Bone marrow (tissue), 2 donors: ENCODE measurements around the gene TSPO2.
"Not testable (repeated sequence)": the region's sequence is repeated elsewhere in the genome, so short reads cannot be mapped to it uniquely, and the experiment has no call there.

ENCODE experiments used
- DNase-seq, 2 donors: peaks; one replicate each; lab custom pipeline; 2025; lab: John Stamatoyannopoulos, UW

The TSPO2 gene, protein sequence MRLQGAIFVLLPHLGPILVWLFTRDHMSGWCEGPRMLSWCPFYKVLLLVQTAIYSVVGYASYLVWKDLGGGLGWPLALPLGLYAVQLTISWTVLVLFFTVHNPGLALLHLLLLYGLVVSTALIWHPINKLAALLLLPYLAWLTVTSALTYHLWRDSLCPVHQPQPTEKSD

DNA sequence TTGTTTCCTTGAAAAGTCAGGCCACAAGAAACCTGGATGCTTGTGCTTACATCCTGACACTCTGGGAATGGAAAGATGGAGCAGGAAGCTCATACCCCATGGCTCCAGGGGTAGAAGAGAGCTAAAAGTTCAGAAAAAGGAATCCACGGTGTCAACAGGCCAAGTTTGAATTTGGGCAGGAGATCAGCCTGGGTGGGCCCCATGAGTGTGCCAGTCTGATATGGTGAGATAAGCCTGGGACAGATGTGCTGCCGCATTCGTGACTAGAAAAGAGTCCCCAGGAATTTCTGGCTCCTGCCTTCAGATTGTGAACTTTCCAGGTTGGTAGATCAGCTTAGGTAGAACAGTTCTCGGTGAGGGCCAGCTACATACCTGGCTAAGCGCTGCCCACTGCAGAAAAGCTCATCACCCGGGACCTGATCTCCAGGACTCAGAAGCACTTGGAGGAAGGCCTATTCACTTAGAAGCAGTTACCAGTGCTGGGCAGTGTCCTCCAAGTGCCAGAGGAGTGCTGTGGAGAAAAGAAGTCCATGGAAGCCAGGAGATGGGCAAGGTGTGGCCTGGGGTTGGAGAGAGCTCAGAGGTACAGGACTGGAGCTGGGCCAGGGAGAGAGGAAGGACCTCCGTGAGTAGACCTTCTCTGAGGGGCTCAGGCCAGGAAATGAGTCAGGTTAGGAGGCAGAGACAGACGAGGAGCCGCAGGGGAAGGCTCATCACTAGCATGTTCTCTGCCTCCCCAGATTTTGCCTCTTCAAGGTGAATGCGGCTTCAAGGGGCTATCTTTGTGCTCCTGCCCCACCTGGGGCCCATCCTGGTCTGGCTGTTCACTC is at the start of gene TSPO2:
Gene TSPO2 (plus strand): TSS at position 242 of the 830 bp plus-strand sequence. CDS start 519 bp downstream, at position 761.
- DNase-seq, result no peak

DNA sequence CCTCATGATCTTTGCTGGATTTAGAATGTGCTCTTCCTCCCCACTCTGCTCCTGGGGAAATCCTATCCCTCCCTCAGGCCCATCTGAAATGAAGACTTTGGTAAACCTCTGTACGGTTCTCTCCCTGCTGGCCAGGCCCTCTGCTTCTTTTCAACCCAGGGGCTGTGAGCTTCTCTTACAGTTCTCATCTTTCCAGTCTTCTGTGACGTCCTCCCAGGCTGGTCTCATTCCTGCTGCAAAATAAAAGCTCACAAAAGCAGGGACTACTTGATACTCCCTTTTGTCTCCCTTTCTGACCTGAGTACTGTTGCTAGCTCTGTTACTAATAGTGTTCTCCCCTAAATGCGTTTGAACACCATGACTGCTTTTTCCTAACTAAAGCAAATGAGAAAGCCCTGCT is 49.5 kb upstream of the TSPO2 start:
- DNase-seq, result no peak

DNA sequence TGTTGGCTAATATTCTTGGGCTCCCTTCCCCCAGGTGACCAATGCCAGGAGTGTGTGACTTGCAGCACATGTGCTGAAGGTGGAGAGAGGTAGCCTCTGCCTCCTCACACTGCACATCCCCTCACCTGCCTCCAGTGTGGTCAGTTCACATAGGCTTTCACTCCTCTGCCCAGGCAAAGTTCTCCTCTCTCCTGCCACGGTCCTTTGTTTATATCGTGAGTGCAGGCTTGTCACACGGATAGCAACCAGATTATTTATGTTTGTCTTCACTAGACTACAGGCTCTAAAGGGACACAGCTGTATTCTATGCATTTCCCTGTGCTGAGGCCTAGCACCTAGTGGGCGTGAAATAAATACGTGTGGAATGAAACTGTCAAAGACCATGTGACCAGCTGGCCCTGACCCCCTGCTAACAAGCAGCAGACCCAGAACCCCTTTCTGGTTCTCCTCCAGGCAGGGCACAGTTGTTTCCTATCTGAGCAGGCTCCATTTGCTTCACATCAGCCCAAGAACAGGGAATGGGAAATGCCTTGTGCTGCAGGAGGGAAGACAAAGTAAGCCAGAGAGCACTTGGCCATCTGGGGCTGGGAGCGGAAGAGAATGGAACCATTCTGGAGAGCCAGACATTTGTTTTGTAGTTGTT is 45.6 kb upstream of the TSPO2 start:
- DNase-seq, result no peak

DNA sequence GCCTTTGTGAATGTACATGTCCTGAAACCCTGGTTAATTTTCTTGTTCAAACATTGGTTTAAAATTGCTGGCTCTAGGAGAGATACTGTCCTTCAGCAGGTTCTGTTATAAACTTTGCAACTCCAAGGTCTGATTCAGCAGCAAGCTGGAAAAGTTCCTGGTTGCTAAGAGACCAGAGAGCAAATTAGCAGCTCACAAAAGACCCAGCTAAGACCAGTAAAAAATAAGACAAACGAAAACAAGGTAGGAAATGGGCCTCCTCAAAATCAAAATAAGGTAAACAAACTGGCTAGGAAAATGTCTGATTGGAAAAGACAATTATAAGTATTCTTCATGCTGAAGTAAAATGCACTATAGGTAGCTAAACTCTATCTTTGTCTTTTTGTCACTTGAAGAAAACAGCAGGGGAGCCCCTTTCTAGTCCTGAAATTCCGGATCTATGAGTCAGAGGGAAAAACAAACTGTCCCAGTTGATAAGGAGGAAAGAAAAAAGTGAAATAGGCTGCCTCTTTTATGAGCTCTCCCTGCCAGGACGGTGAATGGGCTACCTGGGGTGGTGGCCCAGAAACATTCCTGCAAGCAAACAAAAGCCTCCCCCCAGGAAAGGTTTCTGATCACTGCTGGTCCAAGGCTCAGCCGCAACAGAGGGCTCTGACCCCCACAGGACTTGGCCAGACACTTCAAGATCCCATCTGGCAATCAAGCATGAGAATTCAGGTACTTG is 44.9 kb upstream of the TSPO2 start:
- DNase-seq, result no peak

DNA sequence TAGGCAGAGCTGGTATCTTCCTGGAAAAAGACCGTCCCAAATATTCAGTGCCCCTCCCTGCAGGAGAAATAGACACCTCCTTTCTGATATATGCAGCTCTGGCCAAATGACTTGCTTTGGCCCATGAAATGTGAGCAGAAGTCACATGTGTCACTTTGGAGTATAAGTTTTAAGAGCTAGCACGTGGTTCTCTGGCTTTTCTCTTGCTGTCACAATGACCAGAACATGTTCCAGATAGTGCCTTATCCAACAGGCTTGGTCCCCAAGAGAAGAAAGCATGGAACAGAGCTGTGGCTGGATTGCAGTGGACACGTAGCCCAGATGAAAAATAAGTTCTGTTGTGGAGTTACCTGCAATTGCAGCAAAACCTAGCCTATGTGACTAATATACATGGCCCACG is 43.6 kb upstream of the TSPO2 start:
- no peak for DNase-seq

DNA sequence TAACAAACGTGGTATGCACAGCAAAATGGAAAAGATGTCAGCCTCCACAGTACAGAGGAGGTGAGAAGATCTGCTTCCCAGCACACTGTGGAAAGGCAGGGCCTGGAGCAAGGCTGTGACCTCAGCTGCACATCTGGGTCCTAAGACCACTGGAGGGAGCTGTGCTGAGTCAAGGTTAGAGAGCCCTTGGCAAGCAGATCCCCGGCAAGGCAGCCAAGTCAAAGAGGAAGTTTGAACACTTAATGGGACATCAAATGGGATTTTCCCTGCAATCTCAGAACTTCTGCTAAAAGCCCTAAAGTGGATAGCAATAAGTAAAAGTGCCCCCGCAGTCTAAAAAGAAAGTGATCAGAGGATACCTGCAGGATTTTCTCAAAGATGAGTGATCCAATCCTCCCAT is 42.7 kb upstream of the TSPO2 start:
- DNase-seq, result peak; percentile 3 to 58

DNA sequence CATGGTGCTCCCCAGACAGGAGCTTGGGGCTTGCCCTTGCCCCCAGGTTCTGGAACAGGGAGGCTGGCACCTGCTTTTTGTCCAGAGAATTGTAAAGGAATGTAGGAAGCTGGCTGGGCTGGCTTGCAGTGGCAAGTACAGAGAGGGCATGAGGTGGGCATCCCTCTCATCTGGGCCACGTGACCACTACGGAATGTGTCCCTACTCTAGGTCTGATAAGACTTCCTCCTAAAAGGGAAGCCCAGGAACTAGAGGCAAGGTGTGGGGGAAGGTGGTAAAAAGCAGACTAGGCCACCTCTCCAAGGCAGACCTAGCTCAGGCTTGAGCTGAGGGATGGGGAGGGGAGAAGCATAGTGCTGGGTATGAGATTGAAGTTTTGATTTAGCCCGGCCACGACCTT is 42.0 kb upstream of the TSPO2 start:
- no peak for DNase-seq

DNA sequence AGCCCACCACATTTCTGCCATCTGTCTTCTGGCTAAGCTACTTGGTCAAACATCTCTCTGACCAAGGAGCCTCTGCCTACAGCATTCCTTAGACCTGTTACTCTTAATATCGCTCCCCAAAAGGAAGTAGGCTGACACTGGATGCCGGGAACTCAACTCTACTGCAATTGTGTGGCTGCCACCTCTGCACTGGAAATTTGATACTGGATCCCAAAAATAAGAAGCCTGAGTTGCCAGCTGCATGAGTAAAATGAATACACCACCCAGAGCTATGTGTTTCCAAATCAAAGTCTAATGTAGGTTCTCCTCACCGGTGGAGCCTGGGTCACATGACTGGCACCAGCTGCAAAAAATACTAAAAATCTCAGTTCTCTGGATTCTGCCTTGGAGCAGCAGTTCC is 40.1 kb upstream of the TSPO2 start:
- no peak for DNase-seq

DNA sequence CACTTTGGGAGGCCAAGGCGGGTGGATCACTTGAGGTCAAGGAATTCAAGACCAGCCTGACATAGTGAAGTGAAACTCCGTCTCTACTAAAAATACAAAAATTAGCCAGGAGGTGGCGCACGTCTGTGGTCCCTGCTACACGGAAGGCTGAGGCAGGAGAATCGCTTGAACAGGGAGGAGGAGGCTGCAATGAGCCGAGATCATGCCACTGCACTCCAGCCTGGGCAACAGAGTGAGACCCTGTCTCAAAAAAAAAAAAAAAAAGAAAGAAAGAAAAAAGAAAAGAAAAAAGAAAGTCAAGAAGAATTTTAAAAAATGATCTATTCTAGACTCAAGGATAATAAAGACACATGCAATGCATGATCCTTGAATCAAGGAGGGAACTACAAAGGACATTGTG is 36.0 kb upstream of the TSPO2 start:
- DNase-seq, result peak; percentile 15 to 62

DNA sequence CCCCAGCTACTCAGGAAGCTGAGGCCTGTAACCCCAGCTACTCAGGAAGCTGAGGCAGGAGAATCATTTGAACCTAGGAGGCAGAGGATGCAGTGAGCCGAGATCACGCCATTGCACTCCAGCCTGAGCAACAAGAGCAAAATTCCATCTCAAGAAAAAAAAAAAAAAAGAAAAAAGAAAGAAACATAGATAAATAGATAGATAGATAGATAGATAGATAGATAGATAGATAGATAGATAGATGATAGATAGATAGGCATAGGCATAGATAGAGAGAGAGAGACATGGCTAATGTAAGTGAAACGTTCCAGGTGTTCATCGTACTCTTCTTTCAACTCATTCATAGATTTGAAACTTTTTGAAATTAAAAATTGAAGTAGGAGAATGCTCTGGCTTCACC is 35.3 kb upstream of the TSPO2 start:
- not testable (repeated sequence) for DNase-seq

DNA sequence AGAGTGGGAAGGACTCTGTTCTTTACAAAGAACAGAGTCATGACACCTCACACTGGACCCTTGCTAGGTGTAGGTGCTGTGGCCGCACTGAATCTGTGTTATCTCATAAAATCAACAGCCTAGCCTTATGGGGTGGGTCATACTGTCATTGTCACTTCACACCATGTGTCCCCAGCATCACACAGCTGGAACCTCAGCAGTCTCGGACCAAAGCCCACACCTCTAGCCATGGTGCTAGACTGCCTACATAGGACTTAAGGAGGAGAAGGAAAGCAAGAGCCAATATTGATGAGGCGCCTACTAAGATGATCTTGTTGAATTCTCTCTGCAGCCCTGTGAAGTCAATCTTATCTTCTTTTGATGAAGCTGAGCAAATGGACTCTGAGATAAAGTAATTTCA is 34.3 kb upstream of the TSPO2 start:
- DNase-seq, result no peak

DNA sequence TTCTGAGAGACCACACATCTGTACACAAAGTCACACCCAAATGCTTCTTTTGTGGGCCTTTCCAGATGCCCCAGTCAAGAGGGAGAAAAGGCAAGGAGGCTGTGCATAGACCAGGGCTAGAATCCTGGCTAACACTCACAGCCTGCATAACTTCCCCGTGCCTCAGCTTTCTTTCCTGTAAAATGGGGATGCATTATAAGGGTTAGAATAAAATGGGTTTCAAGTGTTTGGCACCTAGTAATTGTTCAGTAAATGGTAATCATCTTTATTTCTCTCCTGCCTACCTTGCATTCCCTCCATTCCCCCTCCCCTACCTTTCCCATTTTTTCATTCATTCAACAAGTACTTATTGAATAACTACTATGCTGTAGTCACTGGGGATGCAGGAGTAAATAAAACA is 32.6 kb upstream of the TSPO2 start:
- no peak for DNase-seq

DNA sequence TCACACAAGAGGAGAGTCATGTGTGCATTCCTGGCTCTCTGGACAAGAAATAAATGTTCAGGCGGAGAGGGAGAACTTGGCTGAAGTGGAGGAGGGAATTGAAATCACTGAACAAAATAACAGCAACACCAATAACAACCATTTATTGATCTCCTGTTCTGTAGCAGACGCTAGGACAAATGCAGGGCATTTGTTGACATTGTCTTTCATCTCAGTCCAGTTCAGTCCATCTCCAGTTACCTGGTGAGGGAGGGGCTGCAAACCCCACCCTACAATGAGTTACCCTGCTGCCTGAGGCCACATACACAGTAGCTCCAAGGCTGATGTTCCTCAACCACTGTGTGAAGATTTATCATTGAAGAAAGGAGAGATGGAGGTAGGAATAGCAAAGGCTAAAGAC is 30.6 kb upstream of the TSPO2 start:
- no peak for DNase-seq

DNA sequence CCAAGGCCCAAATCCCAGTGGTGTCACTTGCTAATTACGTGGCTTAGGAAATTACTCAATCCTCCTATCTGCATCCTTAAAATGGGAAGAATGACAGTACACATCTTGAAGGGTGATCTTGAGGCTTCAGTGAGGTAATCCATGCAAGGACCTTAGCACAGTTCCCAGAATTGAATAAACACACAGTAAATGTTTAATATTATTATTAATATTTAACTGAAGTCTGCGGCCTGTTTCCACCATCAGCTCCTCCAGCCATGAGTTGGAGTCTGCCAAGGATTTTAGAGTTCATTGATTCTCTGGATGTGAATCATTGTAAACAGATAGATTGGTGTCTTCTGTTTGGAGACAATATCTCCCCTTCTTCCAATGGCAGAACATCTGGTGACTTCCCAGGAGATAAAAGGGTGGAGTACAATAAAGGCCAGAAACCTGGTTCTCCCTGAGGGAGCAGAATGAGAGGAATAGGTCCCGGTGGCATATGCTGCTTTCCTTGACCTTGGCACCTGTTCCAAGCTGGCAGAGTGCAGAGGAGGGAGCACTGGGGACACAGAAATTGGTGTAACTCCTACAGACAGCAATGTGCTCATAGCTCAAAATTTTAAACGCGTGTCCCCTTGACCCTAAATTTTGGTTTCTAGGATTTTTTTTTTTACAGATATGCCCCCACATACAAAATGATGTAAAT is 28.7 kb upstream of the TSPO2 start:
- no peak for DNase-seq

DNA sequence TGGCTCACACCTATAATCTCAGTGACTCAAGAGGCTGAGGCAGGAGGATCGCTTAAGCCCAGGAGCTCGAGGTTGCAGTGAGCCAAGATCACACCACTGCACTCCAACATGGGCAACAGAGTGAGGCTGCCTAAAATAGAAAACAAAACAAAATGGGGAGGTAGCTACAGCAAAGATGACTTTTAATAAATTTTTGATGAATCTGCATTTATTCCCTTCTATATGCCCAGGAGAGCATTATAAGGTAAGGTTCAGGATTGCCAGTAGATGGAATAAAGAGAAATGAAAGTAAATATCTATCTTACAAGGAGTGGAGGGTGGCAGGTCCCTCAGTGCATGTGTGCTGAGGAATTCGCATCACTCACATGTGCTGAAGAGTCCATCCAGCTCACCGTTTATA is 27.5 kb upstream of the TSPO2 start:
- no peak for DNase-seq

DNA sequence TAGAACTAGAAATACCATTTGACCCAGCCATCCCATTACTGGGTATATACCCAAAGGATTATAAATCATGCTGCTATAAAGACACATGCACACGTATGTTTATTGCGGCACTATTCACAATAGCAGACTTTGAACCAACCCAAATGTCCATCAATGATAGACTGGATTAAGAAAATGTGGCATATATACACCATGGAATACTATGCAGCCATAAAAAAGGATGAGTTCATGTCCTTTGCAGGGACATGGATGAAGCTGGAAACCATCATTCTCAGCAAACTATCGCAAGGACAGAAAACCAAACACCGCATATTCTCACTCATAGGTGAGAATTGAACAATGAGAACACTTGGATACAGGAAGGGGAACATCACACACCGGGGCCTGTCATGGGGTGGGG is 26.4 kb upstream of the TSPO2 start:
- DNase-seq, result not testable (repeated sequence)

DNA sequence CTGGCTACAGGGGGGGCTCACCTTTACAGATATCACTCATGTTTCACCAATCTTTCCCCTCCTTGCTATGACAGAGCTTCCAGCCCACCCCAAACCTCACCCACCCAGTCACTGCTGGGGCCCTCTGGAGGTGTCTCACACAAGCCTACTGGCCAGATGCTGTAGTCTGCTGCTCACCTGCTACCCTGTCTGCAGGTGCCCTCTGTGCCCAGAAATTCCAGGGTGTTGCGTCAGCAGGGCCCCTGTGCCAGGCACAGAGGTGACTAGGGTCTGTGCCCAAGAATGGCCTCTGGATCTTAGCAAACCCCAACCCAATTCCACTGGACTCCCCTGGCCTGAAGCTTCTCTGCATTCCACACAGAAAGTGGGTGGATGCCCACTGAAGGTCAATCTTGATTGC is 24.6 kb upstream of the TSPO2 start:
- DNase-seq, result no peak

DNA sequence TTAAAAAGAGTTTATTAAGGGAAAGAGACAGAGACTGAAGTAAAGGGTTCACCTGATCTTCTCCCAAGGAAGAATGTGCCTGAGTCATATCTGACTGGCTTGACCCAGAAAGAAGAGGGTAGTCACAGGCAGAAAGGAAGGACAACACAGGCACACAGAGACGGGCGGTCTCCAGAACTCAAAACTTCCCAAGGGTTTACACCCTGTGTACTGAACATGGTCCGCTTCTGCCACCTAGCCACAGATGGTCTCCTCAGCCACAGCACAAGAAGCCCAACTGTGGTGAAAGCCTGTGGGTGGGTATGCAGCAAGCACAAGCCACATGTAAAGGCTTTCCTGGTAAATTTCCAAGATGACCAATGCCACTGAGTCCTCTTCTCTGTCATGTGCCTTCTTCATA is 20.4 kb upstream of the TSPO2 start:
- no peak for DNase-seq

DNA sequence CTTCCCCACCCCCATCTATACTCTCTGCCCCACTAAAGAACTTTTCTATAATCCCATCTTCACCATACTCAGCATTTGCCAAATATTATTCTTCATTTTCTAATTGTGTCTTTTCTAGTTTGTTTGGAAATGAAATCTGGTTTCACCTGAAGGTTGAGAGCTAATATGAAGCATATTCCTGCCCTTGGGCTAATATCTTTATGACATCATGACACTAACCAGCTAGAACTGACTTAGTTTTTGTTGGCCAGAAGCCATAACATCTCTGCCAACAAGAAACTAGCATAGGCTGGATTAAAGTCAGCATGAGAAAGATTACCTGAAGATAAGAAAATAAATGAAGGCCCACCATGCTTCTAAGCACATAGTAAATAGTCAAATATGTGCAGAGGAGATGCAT is 20.0 kb upstream of the TSPO2 start:
- DNase-seq, result no peak

DNA sequence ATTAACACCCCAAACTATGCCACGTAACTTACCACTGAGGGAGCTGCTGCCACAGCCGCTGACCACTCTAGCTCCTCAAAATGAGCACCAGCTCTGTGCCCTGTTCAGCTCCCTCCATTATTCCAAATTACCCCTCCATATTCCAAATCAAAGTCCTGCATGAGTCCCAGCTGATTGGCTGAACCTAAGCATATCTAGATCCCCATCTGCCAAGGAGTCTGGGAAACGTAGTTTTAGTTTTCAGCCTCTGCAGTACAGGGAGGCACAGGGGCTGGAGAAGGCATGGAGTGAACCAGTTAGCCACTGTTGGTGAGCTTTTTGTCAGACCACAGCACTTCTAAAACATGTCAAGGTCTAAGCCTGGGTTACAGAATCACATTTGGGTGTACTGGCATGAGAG is 19.2 kb upstream of the TSPO2 start:
- DNase-seq, result no peak

DNA sequence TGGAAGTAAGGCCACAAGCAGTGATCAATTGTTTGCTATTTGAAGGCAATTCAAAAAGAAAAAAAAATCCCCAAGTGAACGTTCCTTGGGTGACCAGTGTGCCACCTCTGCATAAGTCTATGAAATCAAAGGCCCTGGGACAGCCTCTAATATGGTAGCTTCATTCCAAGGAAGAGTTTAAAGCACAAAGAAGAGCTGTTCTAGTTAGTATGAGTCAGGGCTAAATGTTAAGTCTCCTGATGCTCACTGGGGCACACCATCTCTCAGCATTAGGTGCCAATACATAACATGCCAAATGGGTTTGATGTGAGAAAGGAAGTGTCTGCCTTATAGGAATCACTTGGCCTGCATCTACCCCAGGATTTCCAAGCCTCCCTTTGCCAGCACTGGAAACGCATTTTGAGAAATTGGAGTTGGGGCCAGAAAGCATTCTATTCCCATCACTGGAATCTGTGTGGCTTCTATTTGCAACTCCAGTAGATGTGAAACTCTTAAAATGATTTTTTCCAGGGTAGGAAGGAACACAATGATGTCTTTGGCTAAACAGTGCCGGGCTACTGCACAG is 16.2 kb upstream of the TSPO2 start:
- DNase-seq, result no peak

DNA sequence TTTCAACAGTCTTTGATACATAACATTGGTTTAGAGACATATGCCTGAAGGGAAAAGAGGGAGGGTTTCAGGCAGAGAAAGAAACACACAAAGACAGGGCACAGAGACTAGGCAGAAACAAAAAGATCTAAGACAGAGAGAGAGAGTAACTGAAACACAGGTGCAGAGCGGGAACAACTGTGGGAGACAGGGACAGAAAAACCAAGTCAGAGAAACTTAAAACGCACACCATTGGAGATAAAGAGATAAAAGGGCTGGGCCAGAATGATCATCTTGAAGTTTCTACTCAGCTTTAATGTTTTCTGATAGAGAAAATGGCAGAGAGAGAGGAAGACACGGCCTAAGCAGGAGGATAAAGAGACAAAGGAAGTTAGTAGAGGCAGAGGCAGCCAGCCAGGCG is 15.0 kb upstream of the TSPO2 start:
- DNase-seq, result no peak
